Measurements from ENCODE around the gene NOTCH3. TPM values are rescaled to one million over a fixed set of nuclear protein-coding genes. Genes with fewer than 3 reads are reported as not detected.

The NOTCH3 gene
- total RNA-seq, 1 donor: 27.6 TPM

- DNase-seq (ENCODE audit: low read depth): no peak
- TF ChIP-seq, protein P1, sequence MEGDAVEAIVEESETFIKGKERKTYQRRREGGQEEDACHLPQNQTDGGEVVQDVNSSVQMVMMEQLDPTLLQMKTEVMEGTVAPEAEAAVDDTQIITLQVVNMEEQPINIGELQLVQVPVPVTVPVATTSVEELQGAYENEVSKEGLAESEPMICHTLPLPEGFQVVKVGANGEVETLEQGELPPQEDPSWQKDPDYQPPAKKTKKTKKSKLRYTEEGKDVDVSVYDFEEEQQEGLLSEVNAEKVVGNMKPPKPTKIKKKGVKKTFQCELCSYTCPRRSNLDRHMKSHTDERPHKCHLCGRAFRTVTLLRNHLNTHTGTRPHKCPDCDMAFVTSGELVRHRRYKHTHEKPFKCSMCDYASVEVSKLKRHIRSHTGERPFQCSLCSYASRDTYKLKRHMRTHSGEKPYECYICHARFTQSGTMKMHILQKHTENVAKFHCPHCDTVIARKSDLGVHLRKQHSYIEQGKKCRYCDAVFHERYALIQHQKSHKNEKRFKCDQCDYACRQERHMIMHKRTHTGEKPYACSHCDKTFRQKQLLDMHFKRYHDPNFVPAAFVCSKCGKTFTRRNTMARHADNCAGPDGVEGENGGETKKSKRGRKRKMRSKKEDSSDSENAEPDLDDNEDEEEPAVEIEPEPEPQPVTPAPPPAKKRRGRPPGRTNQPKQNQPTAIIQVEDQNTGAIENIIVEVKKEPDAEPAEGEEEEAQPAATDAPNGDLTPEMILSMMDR (IDR thresholded peaks at IDR 0.05; ENCODE audit: insufficient read depth, low read depth, low read length): no peak
- no peak overlapping the region for H3K4me3 ChIP-seq (ENCODE audit: low read depth, low read length)
These were observed 13.5 kb downstream of the NOTCH3 start for GRCh38 chr19:15187026-15188007.

- TF ChIP-seq, protein P1 (IDR thresholded peaks at IDR 0.05; ENCODE audit: insufficient read depth, low read depth, low read length): no peak
- H3K4me3 ChIP-seq (ENCODE audit: low read depth, low read length): no peak overlapping the region
- DNase-seq (ENCODE audit: low read depth): no peak
These were observed 15.6 kb downstream of the NOTCH3 start for GRCh38 chr19:15185188-15185587.

- TF ChIP-seq, protein P1 (IDR thresholded peaks at IDR 0.05; ENCODE audit: insufficient read depth, low read depth, low read length): no peak
- H3K4me3 ChIP-seq (ENCODE audit: low read depth, low read length): no peak overlapping the region
- DNase-seq (ENCODE audit: low read depth): no peak
These were observed 16.0 kb downstream of the NOTCH3 start for GRCh38 chr19:15184776-15185175.

DNA sequence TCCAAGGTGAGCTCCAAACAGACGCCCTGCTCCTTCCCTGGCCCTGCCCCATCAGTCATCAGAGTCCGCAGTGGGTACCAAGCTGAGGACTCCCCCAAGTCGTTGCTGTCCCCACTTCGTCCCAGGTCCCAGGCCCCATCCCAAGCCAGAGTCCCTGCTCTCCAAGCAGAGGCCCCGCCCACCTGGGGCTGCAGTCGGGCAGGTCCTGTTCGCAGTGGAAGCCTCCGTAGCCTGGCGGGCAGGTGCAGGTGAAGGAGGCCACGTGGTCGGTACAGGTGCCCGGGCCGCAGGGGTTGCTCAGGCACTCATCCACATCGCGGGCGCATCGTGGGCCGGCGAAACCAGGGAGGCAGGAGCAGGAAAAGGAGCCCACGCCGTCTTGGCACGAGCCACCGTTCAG lies 19.4 kb downstream of the NOTCH3 start:
- H3K4me3 ChIP-seq (ENCODE audit: low read depth, low read length): no peak overlapping the region
- TF ChIP-seq, protein P1 (IDR thresholded peaks at IDR 0.05; ENCODE audit: insufficient read depth, low read depth, low read length): no peak
- DNase-seq (ENCODE audit: low read depth): no peak

- H3K4me3 ChIP-seq (ENCODE audit: low read depth, low read length): no peak overlapping the region
- TF ChIP-seq, protein P1 (IDR thresholded peaks at IDR 0.05; ENCODE audit: insufficient read depth, low read depth, low read length): no peak
- DNase-seq (ENCODE audit: low read depth): no peak
These were observed 20.1 kb downstream of the NOTCH3 start for GRCh38 chr19:15180451-15181390.

- H3K4me3 ChIP-seq (ENCODE audit: low read depth, low read length): no peak overlapping the region
- DNase-seq (ENCODE audit: low read depth): no peak
- TF ChIP-seq, protein P1 (IDR thresholded peaks at IDR 0.05; ENCODE audit: insufficient read depth, low read depth, low read length): no peak
These were observed 22.0 kb downstream of the NOTCH3 start for GRCh38 chr19:15178629-15179308.
